ENCODE results near the gene CHST8. TPM values are rescaled to one million over a fixed set of nuclear protein-coding genes. Genes with fewer than 3 reads are reported as not detected.

CHST8 gene
- polyA plus RNA-seq, 3 donors: 0.56 to 1.2 (median 0.91) TPM

- no peak overlapping the region for H3K27ac ChIP-seq (ENCODE audit: low read depth, low read length)
These were observed 44.2 kb downstream of the CHST8 start for GRCh38 chr19:33665776-33666595.

GRCh38 chr19:33667141-33667650 is 45.4 kb downstream of the CHST8 start:
- 60 to 69% (median 61%) methylated on average over 15 of the region's 15 CpGs for WGBS, 3 donors
- H3K27ac ChIP-seq (ENCODE audit: low read depth, low read length): no peak overlapping the region

More at GRCh38 chr19:33665776-33666595, 44.2 kb downstream of the CHST8 start:
- 61 to 82% (median 80%) methylated on average over 22 of the region's 22 CpGs for WGBS, 3 donors

- no peak overlapping the region for H3K27ac ChIP-seq (ENCODE audit: low read depth, low read length)
- WGBS, 3 donors: 66 to 85% (median 80%) methylated on average over 15 of the region's 15 CpGs
These were observed 46.1 kb downstream of the CHST8 start for GRCh38 chr19:33667881-33668280.

GRCh38 chr19:33668968-33669367 is 47.2 kb downstream of the CHST8 start:
- WGBS, 3 donors: 64 to 77% (median 66%) methylated on average over 8 of the region's 8 CpGs
- H3K27ac ChIP-seq (ENCODE audit: low read depth, low read length): no peak overlapping the region

GRCh38 chr19:33669376-33669775 is 47.6 kb downstream of the CHST8 start:
- no peak overlapping the region for H3K27ac ChIP-seq (ENCODE audit: low read depth, low read length)
- WGBS, 3 donors: 70 to 84% (median 82%) methylated on average over 5 of the region's 5 CpGs

- WGBS, 3 donors: 68 to 77% (median 72%) methylated on average over 9 of the region's 9 CpGs
These were observed 48.6 kb downstream of the CHST8 start for GRCh38 chr19:33670398-33670797.

GRCh38 chr19:33671211-33671610 is 49.5 kb downstream of the CHST8 start:
- WGBS, 3 donors: 68 to 82% (median 75%) methylated on average over 5 of the region's 5 CpGs
- H3K27ac ChIP-seq (ENCODE audit: low read depth, low read length): no peak overlapping the region

More at GRCh38 chr19:33670398-33670797, 48.6 kb downstream of the CHST8 start:
- no peak overlapping the region for H3K27ac ChIP-seq (ENCODE audit: low read depth, low read length)

- WGBS, 3 donors: 65 to 76% (median 72%) methylated on average over 9 of the region's 9 CpGs
- no peak overlapping the region for H3K27ac ChIP-seq (ENCODE audit: low read depth, low read length)
These were observed 51.6 kb downstream of the CHST8 start for GRCh38 chr19:33673258-33673875.

GRCh38 chr19:33673996-33674625 is 52.4 kb downstream of the CHST8 start:
- H3K27ac ChIP-seq (ENCODE audit: low read depth, low read length): no peak overlapping the region
- 54 to 67% (median 66%) methylated on average over 10 of the region's 10 CpGs for WGBS, 3 donors

- H3K27ac ChIP-seq (ENCODE audit: low read depth, low read length): no peak overlapping the region
- WGBS, 3 donors: 50 to 66% (median 59%) methylated on average over 10 of the region's 10 CpGs
These were observed 53.0 kb downstream of the CHST8 start for GRCh38 chr19:33674626-33675367.

GRCh38 chr19:33675501-33676124 is 53.9 kb downstream of the CHST8 start:
- 51 to 59% (median 55%) methylated on average over 7 of the region's 7 CpGs for WGBS, 3 donors
- no peak overlapping the region for H3K27ac ChIP-seq (ENCODE audit: low read depth, low read length)

GRCh38 chr19:33676999-33677665 is 55.4 kb downstream of the CHST8 start:
- WGBS, 3 donors: 58 to 65% (median 64%) methylated on average over 7 of the region's 7 CpGs
- no peak overlapping the region for H3K27ac ChIP-seq (ENCODE audit: low read depth, low read length)

GRCh38 chr19:33677745-33678426 is 56.1 kb downstream of the CHST8 start:
- H3K27ac ChIP-seq (ENCODE audit: low read depth, low read length): no peak overlapping the region
- 47 to 60% (median 53%) methylated on average over 5 of the region's 5 CpGs for WGBS, 3 donors

GRCh38 chr19:33678796-33679585 is 57.2 kb downstream of the CHST8 start:
- 70 to 79% (median 78%) methylated on average over 12 of the region's 12 CpGs for WGBS, 3 donors
- H3K27ac ChIP-seq (ENCODE audit: low read depth, low read length): no peak overlapping the region

- 63 to 80% (median 77%) methylated on average over 5 of the region's 5 CpGs for WGBS, 3 donors
- no peak overlapping the region for H3K27ac ChIP-seq (ENCODE audit: low read depth, low read length)
These were observed 57.9 kb downstream of the CHST8 start for GRCh38 chr19:33679696-33680095.

- no peak overlapping the region for H3K27ac ChIP-seq (ENCODE audit: low read depth, low read length)
- WGBS, 3 donors: 52 to 62% (median 57%) methylated on average over 3 of the region's 3 CpGs
These were observed 59.4 kb downstream of the CHST8 start for GRCh38 chr19:33681081-33681680.

Data from adipose tissue (tissue), 3 donors.